IMR-90 (cell line): Measurements from ENCODE around the gene UBE2V1. TPM values are rescaled to one million over a fixed set of nuclear protein-coding genes. Genes with fewer than 3 reads are reported as not detected.

ENCODE experiments used
- ATAC-seq: fragments of 200-7000 bp; cut with Tn5 transposase; 2 replicates; pipeline ENCODE4 v1.9.1; 2020; ENCODE audit warnings: low read depth, mild to moderate bottlenecking, moderate library complexity
- BruUV-seq: library from RNA; stranded (reverse); fragments of 400-500 nt; replicated peaks from 2 replicates; lab custom pipeline; 2021; lab: Mats Ljungman, UMichigan
- CTCF ChIA-PET: fragments of 300-600 bp; formaldehyde crosslinking; extraction: SDS; loops from one replicate; lab custom pipeline; 2021; ENCODE audit warnings: antibody characterized with exemption; lab: Yijun Ruan, JAX
- POLR2A ChIA-PET: fragments of 300-600 bp; sonication (Branson Sonifier 250); formaldehyde crosslinking; loops from one replicate; lab custom pipeline; 2022; ENCODE audit warnings: antibody characterized with exemption; ENCODE audit not compliant: unreplicated experiment; lab: Charles Lee
- DNase-seq: peaks from one replicate; pipeline ENCODE4 v3.0.0; 2013
- H2AFZ ChIP-seq: replicated peaks from 2 replicates; pipeline ENCODE3; 2013; ENCODE audit warnings: low read length, mild to moderate bottlenecking; ENCODE audit not compliant: poor library complexity
- H2AK5ac ChIP-seq: 2 replicates; pipeline ENCODE4 v1.6.1; 2013; ENCODE audit warnings: low read depth, low read length, inconsistent platforms
- H2AK9ac ChIP-seq: replicated peaks from 2 replicates; pipeline ENCODE3; 2013; ENCODE audit warnings: mild to moderate bottlenecking, low read depth, low read length, moderate library complexity; ENCODE audit not compliant: poor library complexity
- H2BK120ac ChIP-seq: 2 replicates; pipeline ENCODE4 v1.6.1; 2013; ENCODE audit warnings: low read depth, low read length, inconsistent platforms
- H2BK15ac ChIP-seq: 3 replicates; pipeline ENCODE4 v1.6.1; 2013; ENCODE audit warnings: low read depth, low read length, inconsistent platforms
- H2BK20ac ChIP-seq: 2 replicates; pipeline ENCODE4 v1.6.1; 2013; ENCODE audit warnings: low read depth, mild to moderate bottlenecking, inconsistent platforms, low read length, moderate library complexity
- H2BK5ac ChIP-seq: 2 replicates; pipeline ENCODE4 v1.6.1; 2013; ENCODE audit warnings: mild to moderate bottlenecking, low read depth, low read length, inconsistent platforms; ENCODE audit not compliant: poor library complexity, severe bottlenecking
- H3K14ac ChIP-seq: replicated peaks from 2 replicates; pipeline ENCODE4 v1.6.1; 2013; ENCODE audit warnings: low read depth, low read length, inconsistent platforms
- H3K18ac ChIP-seq: 2 replicates; pipeline ENCODE4 v1.6.1; 2013; ENCODE audit warnings: low read depth, low read length, control low read depth
- H3K23ac ChIP-seq: 2 replicates; pipeline ENCODE4 v1.6.1; 2013; ENCODE audit warnings: low read depth, low read length, inconsistent platforms
- H3K27ac ChIP-seq: 2 replicates; pipeline ENCODE4 v1.5.1; 2013; ENCODE audit warnings: mild to moderate bottlenecking, control low read depth, low read length; ENCODE audit not compliant: insufficient read depth
- H3K27me3 ChIP-seq: 2 replicates; pipeline ENCODE4 v1.6.1; 2013; ENCODE audit warnings: low read length; ENCODE audit not compliant: control insufficient read depth, insufficient read depth
- H3K36me3 ChIP-seq: 2 replicates; pipeline ENCODE4 v1.6.1; 2013; ENCODE audit warnings: low read length, mixed read lengths; ENCODE audit not compliant: control insufficient read depth, insufficient read depth
- H3K4ac ChIP-seq: 2 replicates; pipeline ENCODE4 v1.6.1; 2013; ENCODE audit warnings: low read depth, low read length, inconsistent platforms
- H3K4me1 ChIP-seq: 2 replicates; pipeline ENCODE4 v1.6.1; 2013; ENCODE audit warnings: low read length, mixed read lengths; ENCODE audit not compliant: control insufficient read depth, insufficient read depth
- H3K4me2 ChIP-seq: 2 replicates; pipeline ENCODE4 v1.6.1; 2013; ENCODE audit warnings: low read depth, mild to moderate bottlenecking, control low read depth, low read length, moderate library complexity
- H3K4me3 ChIP-seq: 2 replicates; pipeline ENCODE4 v1.5.1; 2013; ENCODE audit warnings: low read depth, mild to moderate bottlenecking, control low read depth, low read length, moderate library complexity; ENCODE audit not compliant: insufficient read depth
- H3K56ac ChIP-seq: 2 replicates; pipeline ENCODE4 v1.6.1; 2013; ENCODE audit warnings: low read length, inconsistent platforms; ENCODE audit not compliant: insufficient read depth; ENCODE audit errors: extremely low read depth
- H3K79me1 ChIP-seq, 2 experiments: 2 replicates each; pipeline ENCODE4 v1.6.1; 2013; ENCODE audit warnings: low read length in 2 of 2, inconsistent platforms in 1 of 2, low read depth in 1 of 2
- H3K9ac ChIP-seq: 2 replicates; pipeline ENCODE4 v1.6.1; 2013; ENCODE audit warnings: low read depth, low read length, control low read depth
- H3K9me1 ChIP-seq: 2 replicates; pipeline ENCODE4 v1.6.1; 2013; ENCODE audit warnings: low read length, inconsistent platforms; ENCODE audit not compliant: insufficient read depth
- H3K9me3 ChIP-seq: 2 replicates; pipeline ENCODE4 v1.6.1; 2013; ENCODE audit warnings: low read length; ENCODE audit not compliant: control insufficient read depth, insufficient read depth
- H4K20me1 ChIP-seq: 2 replicates; pipeline ENCODE4 v1.6.1; 2013; ENCODE audit warnings: low read length, inconsistent platforms; ENCODE audit not compliant: insufficient read depth
- H4K5ac ChIP-seq: 2 replicates; pipeline ENCODE4 v1.6.1; 2013; ENCODE audit warnings: mild to moderate bottlenecking, low read depth, low read length, control low read depth
- H4K8ac ChIP-seq, 2 experiments: 2 replicates each; pipeline ENCODE4 v1.6.1; 2013; ENCODE audit warnings: low read depth in 2 of 2, low read length in 2 of 2, control low read depth in 1 of 2, inconsistent platforms in 1 of 2
- H4K91ac ChIP-seq: 2 replicates; pipeline ENCODE4 v1.6.1; 2013; ENCODE audit warnings: low read depth, low read length, inconsistent platforms; ENCODE audit not compliant: insufficient read depth
- BHLHE40 ChIP-seq: fragments of 150-350 bp; IDR thresholded peaks from 2 replicates; pipeline ENCODE4 v1.6.1; 2016; ENCODE audit warnings: mild to moderate bottlenecking, low read depth, low read length
- CEBPB ChIP-seq: IDR thresholded peaks from 2 replicates; pipeline ENCODE4 v1.6.1; 2012; ENCODE audit warnings: low read depth, low read length, improper control_type of control experiment
- CHD1 ChIP-seq: IDR thresholded peaks from 2 replicates; pipeline ENCODE4 v1.6.1; 2012; ENCODE audit warnings: low read depth, low read length, improper control_type of control experiment
- FOS ChIP-seq: fragments of 150-350 bp; IDR thresholded peaks from 2 replicates; pipeline ENCODE4 v1.6.1; 2016; ENCODE audit warnings: low read depth, low read length
- MAFK ChIP-seq: IDR thresholded peaks from 2 replicates; pipeline ENCODE4 v1.6.1; 2012; ENCODE audit warnings: low read depth, low read length, improper control_type of control experiment
- MAZ ChIP-seq: IDR thresholded peaks from 2 replicates; pipeline ENCODE4 v1.6.1; 2012; ENCODE audit warnings: low read depth, mild to moderate bottlenecking, low read length, improper control_type of control experiment, moderate library complexity, borderline replicate concordance
- MXI1 ChIP-seq: IDR thresholded peaks from 2 replicates; pipeline ENCODE4 v1.6.1; 2012; ENCODE audit warnings: low read depth, mild to moderate bottlenecking, low read length, moderate library complexity, borderline replicate concordance
- NFE2L2 ChIP-seq: fragments of 150-350 bp; IDR thresholded peaks from 2 replicates; pipeline ENCODE4 v1.6.1; 2016; ENCODE audit warnings: low read depth, mild to moderate bottlenecking, low read length
- POLR2A ChIP-seq: IDR thresholded peaks from 2 replicates; pipeline ENCODE4 v1.6.1; 2012; ENCODE audit warnings: mild to moderate bottlenecking, low read depth, low read length
- RAD21 ChIP-seq: IDR thresholded peaks from 2 replicates; pipeline ENCODE4 v1.6.1; 2012; ENCODE audit warnings: low read length, improper control_type of control experiment
- RCOR1 ChIP-seq: IDR thresholded peaks from 2 replicates; pipeline ENCODE4 v1.6.1; 2012; ENCODE audit warnings: mild to moderate bottlenecking, low read length, improper control_type of control experiment; ENCODE audit not compliant: insufficient replicate concordance
- RFX5 ChIP-seq: IDR thresholded peaks from 2 replicates; pipeline ENCODE4 v1.8.0; 2012; ENCODE audit warnings: low read depth, mild to moderate bottlenecking, low read length, moderate library complexity
- SMC3 ChIP-seq: fragments of 150-350 bp; IDR thresholded peaks from 2 replicates; pipeline ENCODE4 v1.6.1; 2016; ENCODE audit warnings: low read depth, mild to moderate bottlenecking, antibody characterized with exemption, low read length, moderate library complexity
- WGBS, 2 experiments: methylation state at CpG; one replicate each; pipeline versions ENCODE4 v1.1.5 to v1.1.7; 2013; ENCODE audit warnings: missing lambda C conversion rate in 2 of 2; ENCODE audit not compliant: insufficient read length in 1 of 2; ENCODE audit errors: extremely low coverage in 2 of 2; 5-methylcytosine and 5-hydroxymethylcytosine counted together
- dilution Hi-C: fragments of 300-500 bp; cut with HindIII; formaldehyde crosslinking; loops from one replicate; pipeline ENCODE4 v1.14.3; 2018; ENCODE audit warnings: low sequenced_read_pairs; ENCODE audit not compliant: unreplicated experiment
- in situ Hi-C: fragments of 300-500 bp; cut with MboI; formaldehyde crosslinking; loops from 3 replicates; pipeline ENCODE4 v1.14.3; 2019; ENCODE audit warnings: low sequenced_read_pairs, inconsistent platforms, mixed read lengths
- intact Hi-C: fragments of 100-400 bp; cut with micrococcal nuclease; formaldehyde crosslinking; loops from 2 replicates; pipeline ENCODE4 v1.10.0; 2022
- polyA plus RNA-seq, 3 experiments: library from polyadenylated mRNA; depleted of rRNA; stranded (reverse); fragments of >200 nt; gene quantifications; 2 replicates each; pipeline ENCODE4 v1.2.3, GENCODE V29; 2012; ENCODE audit warnings: low replicate concordance in 1 of 3
- total RNA-seq: library from RNA; depleted of rRNA; stranded (reverse); fragments of >200 nt; gene quantifications from 2 replicates; pipeline ENCODE4 v1.2.3, GENCODE V29; 2012
- TF ChIP-seq, protein P1 (sequence below): fragments of 150-350 bp; IDR thresholded peaks from 2 replicates; pipeline ENCODE4 v1.6.1; 2016; ENCODE audit warnings: low read depth, mild to moderate bottlenecking, low read length, moderate library complexity, borderline replicate concordance
- TF ChIP-seq, protein P2 (sequence below): conservative IDR thresholded peaks from 2 replicates; pipeline ENCODE4 v1.5.1; 2012; ENCODE audit warnings: mild to moderate bottlenecking, low read depth, low read length, improper control_type of control experiment
- TF ChIP-seq, protein P3 (sequence below): fragments of 150-350 bp; IDR thresholded peaks from 2 replicates; pipeline ENCODE4 v1.6.1; 2017; ENCODE audit warnings: mild to moderate bottlenecking, antibody characterized with exemption, low read length, low read depth

The UBE2V1 gene
- total and polyA plus RNA-seq, 2 of the 4 experiments (the other 2 are of a cell fraction) = 20.1 to 138 TPM

DNA sequence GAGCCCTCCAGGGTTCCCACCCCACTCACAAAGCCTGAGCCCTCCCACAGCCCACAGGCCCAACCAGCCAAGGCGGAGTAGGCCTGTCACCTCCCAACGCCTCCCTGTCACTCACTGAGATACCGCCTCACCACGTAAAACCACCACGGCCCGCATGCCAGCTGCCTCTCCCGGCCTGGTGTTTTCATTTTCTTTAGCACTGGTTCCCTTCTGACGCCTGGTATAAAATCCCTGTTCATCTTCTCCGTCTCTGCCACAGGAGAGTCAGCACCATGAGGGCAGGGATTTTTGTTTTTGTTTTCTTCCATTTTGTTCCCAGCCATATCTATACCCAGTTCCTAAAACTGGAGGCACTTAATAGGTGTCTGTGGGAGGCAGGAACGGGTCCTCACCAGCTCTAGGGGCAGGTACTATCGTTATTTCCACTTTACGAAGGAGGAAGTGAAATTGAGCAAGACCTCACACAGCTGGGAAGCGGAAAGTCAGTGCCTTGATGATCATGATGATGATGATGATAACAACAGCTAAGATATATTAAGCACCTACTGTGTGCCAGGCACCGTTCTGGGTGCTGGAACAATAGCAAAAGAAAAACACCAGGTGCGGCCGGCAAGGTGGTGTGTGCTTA, 71.6 kb downstream of the UBE2V1 start:
- dilution Hi-C loops = no loop called here
- no peak overlapping the region for H2AFZ ChIP-seq

More for the DNA sequence above, 71.6 kb downstream of the UBE2V1 start:
- Histone ChIP-seq H4K5ac (no peak overlapping the region), H3K4me3 (no peak overlapping the region), H2BK5ac (no peak overlapping the region), H3K4ac (no peak overlapping the region), H3K9me3 (no peaks in the 10 kb centered on the region), H3K79me1 (no peaks in the 10 kb centered on the region), H3K9ac (no peak overlapping the region), H3K4me2 (no peak overlapping the region), H4K20me1 (no peaks in the 10 kb centered on the region; the same call in 1 of the 2 replicates), H3K9me1 (0 out of 2 replicates have a peak, but pooled peaks cover 3% of the 10 kb centered on the region), H2BK15ac (no peak overlapping the region), H4K91ac (no peak overlapping the region; the same call in 1 of the 2 replicates), H2AK9ac (no peak overlapping the region), H4K8ac (no peak overlapping the region), H3K56ac (no peak overlapping the region), H2AK5ac (no peak overlapping the region), H2BK20ac (no peak overlapping the region), H3K18ac (no peak overlapping the region), H3K36me3 (no peaks in the 10 kb centered on the region), H3K23ac (no peak overlapping the region), H2BK120ac (no peak overlapping the region), H3K14ac (no peak overlapping the region), H3K27ac (no peak overlapping the region), H3K27me3 (no peaks in the 10 kb centered on the region), H3K4me1 (peaks cover 5% of the 10 kb centered on the region)
- no TSS peak for BruUV-seq
- in situ Hi-C loops = no loop called here
- intact Hi-C loops = no loop called here
- DNase-seq = no peak
- ChIA-PET CTCF (no interaction called here), POLR2A (no interaction called here)
- 56% methylated on average over 5 of the region's 16 CpGs; no CpG with 5 or more reads in 1 of the 2 experiments for WGBS, 2 experiments
- ATAC-seq = no peak
- TF ChIP-seq RFX5 (no peak), SMC3 (no peak), BHLHE40 (no peak), MXI1 (no peak), CHD1 (no peak), MAZ (no peak), MAFK (no peak), NFE2L2 (no peak), POLR2A (no peak), CEBPB (no peak), RCOR1 (no peak), FOS (no peak), RAD21 (no peak)
- TF ChIP-seq, protein P1, sequence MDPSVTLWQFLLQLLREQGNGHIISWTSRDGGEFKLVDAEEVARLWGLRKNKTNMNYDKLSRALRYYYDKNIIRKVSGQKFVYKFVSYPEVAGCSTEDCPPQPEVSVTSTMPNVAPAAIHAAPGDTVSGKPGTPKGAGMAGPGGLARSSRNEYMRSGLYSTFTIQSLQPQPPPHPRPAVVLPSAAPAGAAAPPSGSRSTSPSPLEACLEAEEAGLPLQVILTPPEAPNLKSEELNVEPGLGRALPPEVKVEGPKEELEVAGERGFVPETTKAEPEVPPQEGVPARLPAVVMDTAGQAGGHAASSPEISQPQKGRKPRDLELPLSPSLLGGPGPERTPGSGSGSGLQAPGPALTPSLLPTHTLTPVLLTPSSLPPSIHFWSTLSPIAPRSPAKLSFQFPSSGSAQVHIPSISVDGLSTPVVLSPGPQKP = no peak
- TF ChIP-seq, protein P2, sequence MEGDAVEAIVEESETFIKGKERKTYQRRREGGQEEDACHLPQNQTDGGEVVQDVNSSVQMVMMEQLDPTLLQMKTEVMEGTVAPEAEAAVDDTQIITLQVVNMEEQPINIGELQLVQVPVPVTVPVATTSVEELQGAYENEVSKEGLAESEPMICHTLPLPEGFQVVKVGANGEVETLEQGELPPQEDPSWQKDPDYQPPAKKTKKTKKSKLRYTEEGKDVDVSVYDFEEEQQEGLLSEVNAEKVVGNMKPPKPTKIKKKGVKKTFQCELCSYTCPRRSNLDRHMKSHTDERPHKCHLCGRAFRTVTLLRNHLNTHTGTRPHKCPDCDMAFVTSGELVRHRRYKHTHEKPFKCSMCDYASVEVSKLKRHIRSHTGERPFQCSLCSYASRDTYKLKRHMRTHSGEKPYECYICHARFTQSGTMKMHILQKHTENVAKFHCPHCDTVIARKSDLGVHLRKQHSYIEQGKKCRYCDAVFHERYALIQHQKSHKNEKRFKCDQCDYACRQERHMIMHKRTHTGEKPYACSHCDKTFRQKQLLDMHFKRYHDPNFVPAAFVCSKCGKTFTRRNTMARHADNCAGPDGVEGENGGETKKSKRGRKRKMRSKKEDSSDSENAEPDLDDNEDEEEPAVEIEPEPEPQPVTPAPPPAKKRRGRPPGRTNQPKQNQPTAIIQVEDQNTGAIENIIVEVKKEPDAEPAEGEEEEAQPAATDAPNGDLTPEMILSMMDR = no peak
- TF ChIP-seq, protein P3, sequence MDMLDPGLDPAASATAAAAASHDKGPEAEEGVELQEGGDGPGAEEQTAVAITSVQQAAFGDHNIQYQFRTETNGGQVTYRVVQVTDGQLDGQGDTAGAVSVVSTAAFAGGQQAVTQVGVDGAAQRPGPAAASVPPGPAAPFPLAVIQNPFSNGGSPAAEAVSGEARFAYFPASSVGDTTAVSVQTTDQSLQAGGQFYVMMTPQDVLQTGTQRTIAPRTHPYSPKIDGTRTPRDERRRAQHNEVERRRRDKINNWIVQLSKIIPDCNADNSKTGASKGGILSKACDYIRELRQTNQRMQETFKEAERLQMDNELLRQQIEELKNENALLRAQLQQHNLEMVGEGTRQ = no peak
